ENCODE results near the gene BTN1A1. TPM values are rescaled to one million over a fixed set of nuclear protein-coding genes. Genes with fewer than 3 reads are reported as not detected.

BTN1A1 gene
- total RNA-seq, 1 experiment from 2014 or later = 0.10 TPM

DNA sequence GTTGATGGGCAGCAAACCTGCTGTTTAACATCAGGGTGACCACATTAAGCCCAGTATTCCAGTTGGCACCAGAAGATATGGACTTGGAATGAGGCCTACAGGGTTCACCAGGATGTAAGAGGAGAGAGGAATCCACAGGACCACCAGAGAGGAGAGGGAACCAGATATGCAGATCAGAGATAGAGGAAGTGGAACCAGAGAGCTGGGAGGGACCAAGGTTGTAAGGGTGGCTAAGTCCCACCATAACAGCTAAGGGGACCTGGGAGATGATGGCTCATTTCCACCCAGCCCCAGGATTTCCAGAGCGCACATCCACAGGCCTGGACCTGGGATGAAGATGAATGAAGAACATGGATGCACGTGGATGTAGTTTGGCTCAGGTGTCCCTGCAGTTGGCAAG is 31.3 kb upstream of the BTN1A1 start:
- no peaks in the 10 kb centered on the region for H3K27me3 ChIP-seq (ENCODE audit: control insufficient read depth, insufficient read depth, low read length)
- TSS peak; percentile 37 for BruUV-seq (replicated peaks)
- ATAC-seq (no peak), DNase-seq (ENCODE audit: low read depth, low spot score) (no peak)
- H3K36me3 ChIP-seq (ENCODE audit: control insufficient read depth, insufficient read depth, low read length) = peaks cover 10% of the 10 kb centered on the region
- in situ Hi-C loops (cut with HindIII; ENCODE audit: low pct_unique_long_range_greater_than_20kb, low sequenced_read_pairs) (no loop called here), intact Hi-C loops (cut with micrococcal nuclease; ENCODE audit: unreplicated experiment) (no loop called here)
- H3K9me3 ChIP-seq (ENCODE audit: control insufficient read depth, insufficient read depth, low read depth, low read length) = peaks cover 3% of the 10 kb centered on the region; the same call in 1 of the 2 replicates
- TF ChIP-seq TCF7L2 (IDR thresholded peaks at IDR 0.05; ENCODE audit: low read depth, low read length) = no peak
- TF ChIP-seq, protein P1, sequence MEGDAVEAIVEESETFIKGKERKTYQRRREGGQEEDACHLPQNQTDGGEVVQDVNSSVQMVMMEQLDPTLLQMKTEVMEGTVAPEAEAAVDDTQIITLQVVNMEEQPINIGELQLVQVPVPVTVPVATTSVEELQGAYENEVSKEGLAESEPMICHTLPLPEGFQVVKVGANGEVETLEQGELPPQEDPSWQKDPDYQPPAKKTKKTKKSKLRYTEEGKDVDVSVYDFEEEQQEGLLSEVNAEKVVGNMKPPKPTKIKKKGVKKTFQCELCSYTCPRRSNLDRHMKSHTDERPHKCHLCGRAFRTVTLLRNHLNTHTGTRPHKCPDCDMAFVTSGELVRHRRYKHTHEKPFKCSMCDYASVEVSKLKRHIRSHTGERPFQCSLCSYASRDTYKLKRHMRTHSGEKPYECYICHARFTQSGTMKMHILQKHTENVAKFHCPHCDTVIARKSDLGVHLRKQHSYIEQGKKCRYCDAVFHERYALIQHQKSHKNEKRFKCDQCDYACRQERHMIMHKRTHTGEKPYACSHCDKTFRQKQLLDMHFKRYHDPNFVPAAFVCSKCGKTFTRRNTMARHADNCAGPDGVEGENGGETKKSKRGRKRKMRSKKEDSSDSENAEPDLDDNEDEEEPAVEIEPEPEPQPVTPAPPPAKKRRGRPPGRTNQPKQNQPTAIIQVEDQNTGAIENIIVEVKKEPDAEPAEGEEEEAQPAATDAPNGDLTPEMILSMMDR (IDR thresholded peaks at IDR 0.05) = no peak
- TF ChIP-seq, protein P2, sequence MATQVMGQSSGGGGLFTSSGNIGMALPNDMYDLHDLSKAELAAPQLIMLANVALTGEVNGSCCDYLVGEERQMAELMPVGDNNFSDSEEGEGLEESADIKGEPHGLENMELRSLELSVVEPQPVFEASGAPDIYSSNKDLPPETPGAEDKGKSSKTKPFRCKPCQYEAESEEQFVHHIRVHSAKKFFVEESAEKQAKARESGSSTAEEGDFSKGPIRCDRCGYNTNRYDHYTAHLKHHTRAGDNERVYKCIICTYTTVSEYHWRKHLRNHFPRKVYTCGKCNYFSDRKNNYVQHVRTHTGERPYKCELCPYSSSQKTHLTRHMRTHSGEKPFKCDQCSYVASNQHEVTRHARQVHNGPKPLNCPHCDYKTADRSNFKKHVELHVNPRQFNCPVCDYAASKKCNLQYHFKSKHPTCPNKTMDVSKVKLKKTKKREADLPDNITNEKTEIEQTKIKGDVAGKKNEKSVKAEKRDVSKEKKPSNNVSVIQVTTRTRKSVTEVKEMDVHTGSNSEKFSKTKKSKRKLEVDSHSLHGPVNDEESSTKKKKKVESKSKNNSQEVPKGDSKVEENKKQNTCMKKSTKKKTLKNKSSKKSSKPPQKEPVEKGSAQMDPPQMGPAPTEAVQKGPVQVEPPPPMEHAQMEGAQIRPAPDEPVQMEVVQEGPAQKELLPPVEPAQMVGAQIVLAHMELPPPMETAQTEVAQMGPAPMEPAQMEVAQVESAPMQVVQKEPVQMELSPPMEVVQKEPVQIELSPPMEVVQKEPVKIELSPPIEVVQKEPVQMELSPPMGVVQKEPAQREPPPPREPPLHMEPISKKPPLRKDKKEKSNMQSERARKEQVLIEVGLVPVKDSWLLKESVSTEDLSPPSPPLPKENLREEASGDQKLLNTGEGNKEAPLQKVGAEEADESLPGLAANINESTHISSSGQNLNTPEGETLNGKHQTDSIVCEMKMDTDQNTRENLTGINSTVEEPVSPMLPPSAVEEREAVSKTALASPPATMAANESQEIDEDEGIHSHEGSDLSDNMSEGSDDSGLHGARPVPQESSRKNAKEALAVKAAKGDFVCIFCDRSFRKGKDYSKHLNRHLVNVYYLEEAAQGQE (IDR thresholded peaks at IDR 0.05; ENCODE audit: insufficient read depth in 1 of 2, low read depth in 2 of 2, low read length in 1 of 2) = no peak
- no peak; the same call in 1 of the 2 replicates for TF ChIP-seq POLR2AphosphoS5 (IDR thresholded peaks at IDR 0.05; ENCODE audit: low read depth, low read length)
- no peak for TF ChIP-seq SIN3A (IDR thresholded peaks at IDR 0.05; ENCODE audit: borderline replicate concordance, insufficient read depth, low read depth, low read length)
- no peak overlapping the region for H3K27ac ChIP-seq (ENCODE audit: low read length)
- no peak overlapping the region for H3K4me3 ChIP-seq (ENCODE audit: low read depth in 2 of 2, low read length in 2 of 2)
- ChIA-PET CTCF (no interaction called here), POLR2A (no interaction called here)
- no peaks in the 10 kb centered on the region for H3K4me1 ChIP-seq (ENCODE audit: control insufficient read depth, insufficient read depth, low read length)

DNA sequence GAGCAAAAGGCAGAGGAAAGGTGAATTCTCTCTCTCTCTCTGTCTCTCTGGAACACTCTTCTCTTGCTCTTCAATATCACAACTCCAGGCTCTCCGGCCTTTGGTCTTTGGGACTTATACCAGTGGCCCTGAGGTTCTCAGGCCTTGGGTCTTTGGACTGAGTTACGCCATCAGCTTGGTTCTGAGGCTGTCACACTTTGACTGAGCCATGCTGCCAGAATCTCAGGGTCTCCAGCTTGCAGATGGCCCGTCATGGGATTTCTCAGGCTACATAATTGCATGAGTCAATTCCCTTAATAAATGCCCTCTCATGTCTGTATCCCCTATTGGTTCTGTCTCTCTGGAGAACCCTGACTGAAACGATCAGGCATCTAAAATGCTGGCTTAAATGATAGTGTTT is 29.5 kb upstream of the BTN1A1 start:
- BruUV-seq (replicated peaks) = no TSS peak
- peaks cover 7% of the 10 kb centered on the region for H3K36me3 ChIP-seq (ENCODE audit: control insufficient read depth, insufficient read depth, low read length)
- intact Hi-C loops (cut with micrococcal nuclease; ENCODE audit: unreplicated experiment) = no loop called here
- no peak for DNase-seq (ENCODE audit: low read depth, low spot score)
- H3K9me3 ChIP-seq (ENCODE audit: control insufficient read depth, insufficient read depth, low read depth, low read length) = peaks cover 3% of the 10 kb centered on the region; the same call in 1 of the 2 replicates
- no peak overlapping the region for H3K4me3 ChIP-seq (ENCODE audit: low read depth in 2 of 2, low read length in 2 of 2)
- H3K27me3 ChIP-seq (ENCODE audit: control insufficient read depth, insufficient read depth, low read length) = no peaks in the 10 kb centered on the region
- ATAC-seq = no peak
- ChIA-PET CTCF (no interaction called here), POLR2A (no interaction called here)
- in situ Hi-C loops (cut with HindIII; ENCODE audit: low pct_unique_long_range_greater_than_20kb, low sequenced_read_pairs) = no loop called here
- H3K4me1 ChIP-seq (ENCODE audit: control insufficient read depth, insufficient read depth, low read length) = peaks cover 13% of the 10 kb centered on the region; the same call in 1 of the 2 replicates
- no peak overlapping the region for H3K27ac ChIP-seq (ENCODE audit: low read length)
- TF ChIP-seq TCF7L2 (IDR thresholded peaks at IDR 0.05; ENCODE audit: low read depth, low read length) = no peak
- TF ChIP-seq, protein P1 (IDR thresholded peaks at IDR 0.05) = no peak
- no peak for TF ChIP-seq POLR2AphosphoS5 (IDR thresholded peaks at IDR 0.05; ENCODE audit: low read depth, low read length)
- TF ChIP-seq, protein P2 (IDR thresholded peaks at IDR 0.05; ENCODE audit: insufficient read depth in 1 of 2, low read depth in 2 of 2, low read length in 1 of 2) = no peak
- no peak for TF ChIP-seq SIN3A (IDR thresholded peaks at IDR 0.05; ENCODE audit: borderline replicate concordance, insufficient read depth, low read depth, low read length)

Measured in Panc1 (cell line).